Measurements from ENCODE around the gene SORCS2. TPM values are rescaled to one million over a fixed set of nuclear protein-coding genes. Genes with fewer than 3 reads are reported as not detected.
A peak's percentile ranks its signal among the peaks of the same experiment; 100 is the strongest.

SORCS2 gene
- total RNA-seq, 1 donor from 2014 or later = 1.7 TPM

DNA sequence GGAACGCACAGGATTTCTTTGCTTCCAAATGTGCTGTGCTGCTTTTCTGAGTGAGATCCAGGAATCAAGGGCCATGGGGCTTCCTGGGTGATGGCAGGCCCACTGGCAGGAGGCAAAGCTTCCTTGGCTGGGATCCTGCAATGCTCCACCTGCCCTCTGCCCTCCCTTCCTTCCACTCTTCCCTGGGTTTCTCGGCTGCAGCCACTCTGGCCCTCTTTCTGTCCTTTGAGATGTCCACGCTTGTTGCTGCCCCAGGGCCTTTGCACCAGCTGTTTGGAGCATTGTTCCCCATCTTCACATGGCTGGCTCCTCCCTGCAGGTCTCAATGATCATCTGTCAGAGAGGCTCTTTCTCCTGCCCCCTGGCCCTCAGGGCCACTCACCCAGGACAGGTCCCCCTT, 163.5 kb downstream of the SORCS2 start:
- no peak for DNase-seq (ENCODE audit: low spot score)

DNA sequence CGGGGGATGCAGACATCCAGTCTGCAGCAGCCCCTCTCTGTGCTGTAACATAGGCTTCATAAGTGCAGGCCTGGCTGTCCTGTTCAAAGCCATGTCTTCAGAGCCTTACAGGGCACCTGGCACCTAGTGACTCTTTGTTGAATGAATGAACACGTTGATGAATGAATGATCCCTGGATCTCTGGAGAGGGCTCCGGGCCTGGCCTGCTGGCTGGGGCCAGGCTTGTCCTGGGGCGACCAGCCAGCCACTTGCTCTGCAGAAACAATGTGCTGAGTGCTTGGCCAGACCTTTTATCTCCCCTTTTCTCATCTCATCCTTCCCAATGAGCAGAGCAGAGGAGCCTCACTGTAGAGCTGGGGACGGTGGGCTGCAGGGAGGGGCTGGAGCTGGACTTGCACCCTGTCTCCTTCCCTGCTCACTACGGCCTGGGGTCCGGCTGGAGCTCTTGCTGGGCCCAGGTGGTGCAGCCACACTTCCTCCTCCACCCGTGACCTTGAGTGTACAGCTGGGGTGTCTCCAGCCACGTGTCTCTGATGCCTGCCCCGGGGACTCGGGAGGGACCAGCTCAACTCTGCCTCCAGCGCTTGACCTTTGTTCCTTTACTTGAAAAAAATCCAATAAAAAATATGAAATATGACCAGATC, 164.5 kb downstream of the SORCS2 start:
- peak; percentile 32 for DNase-seq (ENCODE audit: low spot score)

DNA sequence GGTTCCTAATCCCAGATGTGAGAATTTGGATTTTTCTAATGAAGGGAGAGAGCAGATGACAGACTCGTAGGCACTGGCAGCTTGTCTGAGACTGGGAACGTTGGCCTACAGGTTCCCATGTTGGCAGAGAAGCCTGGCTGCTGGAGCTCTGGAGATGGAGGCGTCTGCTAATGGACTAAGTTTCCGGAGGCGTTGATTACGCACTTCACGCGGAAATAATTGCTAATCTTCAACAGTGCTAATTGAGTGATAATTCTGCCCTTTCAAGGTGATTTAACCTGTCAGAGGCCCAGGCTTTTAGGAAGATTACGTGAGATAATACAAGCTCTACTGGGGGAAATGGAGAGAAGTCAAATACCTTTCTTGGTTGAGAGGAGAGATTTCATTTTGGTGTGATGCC, 165.0 kb downstream of the SORCS2 start:
- no peak for DNase-seq (ENCODE audit: low spot score)

DNA sequence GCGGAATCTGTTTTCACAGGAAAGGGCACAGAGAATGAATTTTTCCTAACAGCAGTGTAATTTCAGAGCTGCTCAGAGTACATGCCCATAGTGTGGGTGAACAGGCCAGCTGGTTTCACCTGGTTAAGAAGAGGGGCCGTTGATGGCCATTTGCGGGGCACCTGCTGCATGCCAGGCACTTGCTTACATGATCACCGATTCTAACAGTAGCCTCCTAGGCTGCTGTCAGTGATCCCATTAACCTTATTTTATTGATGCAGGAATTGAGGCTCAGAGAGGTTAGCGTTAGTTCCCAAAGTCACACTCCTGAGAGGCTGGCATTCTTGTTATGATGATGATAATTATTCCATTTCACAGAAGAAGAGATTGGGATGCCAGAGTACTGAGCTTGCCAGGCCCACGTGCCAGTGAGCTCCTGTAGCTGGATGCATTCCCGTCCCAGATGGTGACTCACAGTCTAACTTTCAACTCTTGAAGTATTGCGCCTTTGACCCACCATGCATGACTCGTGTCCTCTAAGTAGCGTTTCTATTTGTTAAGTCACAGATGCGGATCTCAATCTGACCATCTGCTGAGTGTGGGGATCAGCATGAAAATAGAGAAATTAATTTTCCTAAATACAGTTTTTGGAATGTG, 165.9 kb downstream of the SORCS2 start:
- peak; percentile 75 for DNase-seq (ENCODE audit: low spot score)

DNA sequence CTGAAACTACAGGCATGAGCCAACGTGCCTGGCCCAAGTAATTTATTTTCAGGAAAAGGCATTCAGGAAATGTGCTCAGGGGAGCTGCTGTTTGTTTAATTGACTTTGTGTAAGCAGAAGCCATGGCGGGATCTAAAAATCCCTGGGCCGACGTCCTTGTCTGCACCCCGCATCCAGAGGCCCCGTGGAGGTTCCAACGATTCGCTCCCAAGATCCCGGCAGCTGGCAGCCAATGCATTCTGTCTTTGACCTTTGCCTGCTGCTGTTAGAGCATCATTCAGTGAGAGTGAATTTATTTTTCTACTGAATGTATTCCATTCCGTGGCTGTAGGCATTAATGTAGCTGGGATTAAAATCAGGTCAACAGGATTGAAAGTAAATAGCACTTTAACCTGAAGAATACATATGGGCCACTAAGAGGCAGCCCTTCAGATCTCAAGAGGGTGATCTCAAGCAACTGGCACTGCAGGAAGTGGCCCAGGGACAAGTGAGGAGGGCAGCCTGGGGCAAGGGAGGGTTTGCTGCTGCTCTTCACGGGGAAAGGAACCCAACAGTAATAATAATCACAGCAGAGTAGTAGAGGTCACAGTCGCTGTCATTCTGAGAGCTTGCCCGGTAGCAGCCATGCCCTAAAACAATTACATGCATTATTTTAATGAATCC, 167.2 kb downstream of the SORCS2 start:
- no peak for DNase-seq (ENCODE audit: low spot score)

DNA sequence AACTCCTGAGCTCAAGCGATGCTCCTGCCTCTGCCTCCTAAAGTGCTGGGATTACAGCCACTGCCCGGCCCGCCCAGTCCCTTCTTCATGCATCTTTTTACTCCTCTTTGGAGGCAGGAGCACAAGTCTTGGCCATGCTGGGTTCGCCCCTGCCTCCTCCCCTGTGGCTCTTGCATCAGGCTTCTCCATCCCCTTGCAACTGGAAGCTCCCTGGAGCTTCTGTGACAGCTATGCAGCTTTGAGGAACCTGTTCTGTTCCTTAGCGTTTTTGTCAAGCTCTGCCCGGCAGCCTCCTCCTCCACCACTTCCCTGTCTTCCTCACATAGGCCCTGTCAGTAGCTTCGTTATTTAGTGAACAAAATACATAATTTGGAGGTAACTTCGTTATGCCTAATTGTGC, 168.5 kb downstream of the SORCS2 start:
- DNase-seq (ENCODE audit: low spot score) = no peak

DNA sequence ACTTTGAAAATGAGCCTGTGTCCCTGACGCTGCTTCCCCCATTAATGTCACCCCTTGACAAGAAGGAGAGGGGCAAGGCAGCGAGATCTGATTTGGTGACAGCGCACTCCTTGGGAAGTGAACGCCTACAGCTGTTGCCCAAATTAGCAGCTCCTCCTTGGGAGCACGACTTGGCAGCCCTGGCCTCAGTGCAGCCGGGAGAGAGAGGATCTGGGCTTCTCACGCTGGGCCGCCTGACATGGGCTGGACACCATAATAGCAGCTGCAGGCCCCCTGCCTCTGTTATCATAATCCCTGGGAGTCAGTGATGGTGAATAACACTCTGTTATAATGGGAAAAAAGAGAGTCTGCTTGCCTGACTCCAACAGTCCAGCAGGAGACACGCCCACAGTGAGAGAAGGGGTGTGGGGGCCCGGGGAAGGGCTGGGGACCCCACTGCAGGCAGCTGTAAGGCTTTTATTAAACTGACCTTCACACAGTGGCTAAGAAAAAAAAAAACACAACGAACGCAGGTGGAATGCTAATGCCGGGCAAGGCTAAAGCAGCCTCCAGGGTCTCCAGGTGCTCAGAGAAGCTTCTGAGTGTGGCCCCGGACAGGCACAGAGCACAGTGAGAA, 169.1 kb downstream of the SORCS2 start:
- DNase-seq (ENCODE audit: low spot score) = no peak

DNA sequence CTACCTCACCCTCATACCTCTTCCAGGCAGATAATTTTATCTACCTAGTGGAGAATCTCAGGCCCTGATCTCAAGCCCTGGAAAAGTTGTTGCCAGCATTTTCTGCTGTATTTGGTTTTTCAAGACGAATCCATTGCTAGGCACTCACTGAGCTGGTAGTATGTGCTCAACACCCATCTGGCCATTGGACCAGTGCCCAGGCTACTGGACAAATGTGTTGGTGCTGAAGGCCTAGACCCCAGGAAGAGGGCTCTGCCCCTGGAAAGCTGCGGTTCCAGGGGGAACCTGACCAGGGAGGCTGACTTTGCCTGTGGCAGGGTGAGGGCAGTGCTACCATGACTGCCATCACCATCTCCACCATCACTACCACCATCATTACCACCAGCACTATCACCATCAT, 170.0 kb downstream of the SORCS2 start:
- DNase-seq (ENCODE audit: low spot score) = no peak

DNA sequence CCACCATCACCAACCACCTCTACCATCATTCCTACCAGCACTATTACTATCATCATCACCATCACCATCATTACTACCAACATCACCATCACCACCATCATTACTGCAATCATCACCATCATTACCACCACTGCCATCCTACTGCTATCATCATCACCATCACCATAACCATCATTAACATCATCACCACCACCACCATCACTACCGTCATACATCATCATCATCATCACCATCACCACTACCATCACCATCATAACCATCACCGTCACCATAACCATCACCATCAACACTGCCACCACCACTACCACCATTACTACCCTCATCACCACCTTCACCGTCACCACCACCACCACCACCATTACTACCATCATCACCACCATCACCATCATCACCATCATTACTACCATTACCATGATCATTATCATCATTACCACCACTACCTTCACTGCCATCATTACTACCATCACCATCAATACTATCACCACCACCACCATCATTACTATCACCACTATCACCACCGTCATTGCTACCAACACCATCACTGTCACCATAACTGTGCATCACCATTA, 170.6 kb downstream of the SORCS2 start:
- DNase-seq (ENCODE audit: low spot score) = no peak

DNA sequence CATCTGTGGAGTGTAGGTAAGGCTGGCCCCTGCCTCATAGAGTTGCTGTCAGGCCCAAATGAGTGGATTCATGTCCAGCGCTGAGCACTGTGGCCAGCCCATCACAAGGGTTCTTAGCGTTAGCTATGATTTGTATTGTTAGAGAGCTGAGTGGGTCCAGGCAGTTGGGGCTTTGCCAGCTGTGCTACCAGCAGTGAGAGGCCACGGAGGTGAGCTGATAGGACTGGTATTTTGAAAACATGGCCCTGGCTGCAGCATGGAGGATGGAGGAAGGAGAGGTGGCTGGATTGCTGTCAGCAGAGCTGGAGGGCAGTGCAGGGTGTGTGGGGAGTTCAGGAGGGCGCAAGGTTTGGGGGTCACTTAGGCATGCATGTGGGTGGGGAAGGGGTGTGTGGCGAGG, 172.6 kb downstream of the SORCS2 start:
- no peak for DNase-seq (ENCODE audit: low spot score)

DNA sequence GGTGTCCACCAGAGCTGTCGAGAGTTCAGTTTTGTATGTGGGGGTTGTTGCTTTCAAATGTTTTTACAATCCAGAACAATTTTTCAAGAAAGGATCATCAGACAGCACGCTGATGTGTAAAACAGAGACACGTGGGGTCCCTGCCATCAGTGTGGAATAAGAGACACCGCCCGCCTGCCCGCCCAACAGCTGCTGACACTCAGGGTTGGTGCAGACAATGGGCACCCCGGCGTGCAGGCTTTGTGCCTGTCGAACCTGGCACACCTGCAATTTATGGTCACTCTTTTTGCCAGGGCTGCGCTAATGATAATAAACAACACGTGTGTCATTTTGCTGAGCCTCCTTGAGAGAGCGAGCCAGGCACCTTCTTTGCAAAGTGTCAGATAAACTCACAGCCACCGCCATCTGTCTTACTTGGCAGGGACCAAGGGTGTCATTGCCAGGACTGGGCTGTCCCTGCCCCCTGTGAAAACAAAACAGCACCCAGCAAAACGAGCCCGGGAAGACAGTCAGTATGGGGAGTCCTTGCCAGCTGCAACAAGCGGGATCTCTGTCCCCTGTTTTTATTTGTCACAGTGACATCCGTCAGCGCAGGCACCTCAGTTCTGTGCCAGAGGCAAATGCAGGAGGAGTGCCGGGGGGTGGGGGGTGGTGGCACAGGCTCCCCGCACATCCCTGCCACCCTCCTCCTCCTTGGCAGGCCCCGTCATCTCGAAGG, 173.3 kb downstream of the SORCS2 start:
- no peak for DNase-seq (ENCODE audit: low spot score)

DNA sequence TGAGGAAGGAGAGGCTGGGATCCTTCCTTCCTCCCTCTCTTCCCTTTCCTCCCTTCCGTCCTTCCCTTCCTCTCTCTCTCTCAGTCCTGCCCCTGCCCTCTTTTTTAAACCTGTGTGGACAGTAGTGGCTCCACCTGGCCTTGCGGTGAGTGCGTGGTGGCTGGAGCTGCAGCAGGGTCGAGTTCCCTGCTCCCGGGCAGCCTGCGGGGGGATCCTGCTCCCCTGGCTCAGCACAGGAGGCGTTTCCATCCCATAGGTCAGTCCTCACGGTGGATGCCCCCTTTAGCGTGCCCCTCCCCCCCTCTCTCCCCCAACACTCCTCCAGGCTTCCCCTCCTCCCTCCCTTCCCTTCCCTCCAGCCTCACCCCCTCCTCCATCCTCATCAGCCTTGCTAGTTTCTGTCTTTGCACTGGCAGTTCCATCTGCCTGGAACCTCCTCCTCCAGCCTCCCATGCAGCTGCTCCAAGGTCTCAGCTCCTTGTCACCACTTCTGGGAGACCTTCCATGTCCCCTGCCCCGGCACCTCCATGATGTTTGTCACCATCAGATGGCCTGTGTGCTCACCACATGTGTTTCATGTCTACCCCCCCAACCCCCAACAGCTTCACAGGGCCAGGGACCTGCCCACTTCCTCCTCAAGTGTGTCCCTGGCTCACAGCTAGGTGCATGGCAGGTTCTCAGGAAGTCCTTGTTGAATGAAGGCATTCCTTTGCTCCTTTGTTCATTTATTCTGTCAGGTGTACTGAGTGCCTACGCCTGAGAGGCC, 174.0 kb downstream of the SORCS2 start:
- no peak for DNase-seq (ENCODE audit: low spot score)

DNA sequence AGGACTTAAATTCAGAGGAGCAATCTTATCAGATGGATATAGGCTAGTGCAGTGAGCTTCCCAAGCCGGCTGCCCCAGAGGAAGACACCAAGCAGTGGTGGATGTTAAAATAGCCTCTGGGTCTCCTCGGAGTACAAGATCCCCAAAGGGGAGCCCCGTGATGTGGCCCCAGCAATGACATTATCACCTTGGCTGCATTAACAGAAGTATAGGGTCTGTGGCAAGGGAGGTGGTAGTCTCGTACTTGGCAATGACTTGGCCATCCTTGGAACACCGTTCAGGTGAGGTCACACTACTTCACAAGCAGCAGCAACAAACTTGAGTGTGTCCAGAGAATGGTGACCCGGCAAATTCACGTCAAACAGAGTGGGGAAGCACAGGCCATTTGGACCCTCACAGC, 174.6 kb downstream of the SORCS2 start:
- no peak for DNase-seq (ENCODE audit: low spot score)

DNA sequence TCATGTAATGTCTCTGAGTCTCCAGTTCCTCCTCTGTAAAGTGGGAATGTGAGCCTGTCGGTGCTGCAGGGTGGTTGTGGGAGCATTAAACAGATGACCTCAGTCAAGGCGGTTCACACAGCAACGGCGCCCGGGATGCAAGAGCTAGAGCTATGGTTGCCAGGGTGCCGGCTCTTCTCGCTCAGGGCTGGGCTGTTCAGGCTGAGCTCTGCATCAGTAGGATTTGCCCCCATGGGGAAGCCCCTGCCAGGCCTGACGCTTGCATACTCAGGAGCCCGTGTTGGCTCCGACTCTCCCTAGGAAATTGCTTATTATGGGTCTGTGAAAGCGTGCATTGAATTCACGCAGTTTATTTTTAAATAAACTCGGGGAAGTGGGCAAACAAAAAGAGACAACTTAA, 175.1 kb downstream of the SORCS2 start:
- DNase-seq (ENCODE audit: low spot score) = no peak

DNA sequence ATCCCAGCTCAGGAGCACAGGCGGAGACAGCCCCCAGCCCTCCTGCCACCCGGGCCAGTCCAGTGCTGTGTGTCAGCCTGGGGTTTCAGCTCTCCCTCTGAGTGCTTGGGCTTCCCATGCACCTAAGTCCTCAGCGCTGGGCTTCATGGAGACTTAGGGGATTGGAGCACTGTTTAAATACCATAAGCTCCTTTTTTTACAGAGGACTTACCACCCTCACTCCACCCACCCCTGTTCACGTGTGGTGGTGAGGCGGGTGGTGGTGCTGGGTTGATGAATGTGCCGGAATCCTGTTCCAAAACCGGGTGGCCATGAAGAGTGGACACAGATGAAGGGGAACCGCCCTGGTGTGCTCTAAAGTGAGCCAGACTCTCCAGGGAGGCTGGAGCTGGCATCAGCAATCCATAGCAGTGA, 175.5 kb downstream of the SORCS2 start:
- no peak for DNase-seq (ENCODE audit: low spot score)

DNA sequence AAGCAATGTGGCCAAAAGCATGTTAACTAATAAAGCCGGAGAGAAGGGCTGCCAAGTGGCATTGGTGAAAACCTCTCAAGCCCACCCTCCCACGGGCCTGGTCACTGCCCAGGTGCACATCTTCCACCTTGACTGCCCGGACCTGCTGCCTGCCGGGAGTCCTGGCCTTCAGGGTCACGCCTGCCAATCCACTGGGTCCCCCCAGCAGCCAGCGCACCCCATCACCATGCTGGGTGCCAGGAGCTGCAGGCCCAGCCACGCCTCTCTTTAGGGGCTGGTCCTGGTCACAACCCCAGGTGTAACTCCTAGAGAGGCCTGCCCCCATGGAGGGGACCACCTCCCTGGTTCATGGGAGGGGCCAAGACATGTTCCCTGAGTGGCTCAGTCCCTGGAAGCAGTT, 176.0 kb downstream of the SORCS2 start:
- no peak for DNase-seq (ENCODE audit: low spot score)

DNA sequence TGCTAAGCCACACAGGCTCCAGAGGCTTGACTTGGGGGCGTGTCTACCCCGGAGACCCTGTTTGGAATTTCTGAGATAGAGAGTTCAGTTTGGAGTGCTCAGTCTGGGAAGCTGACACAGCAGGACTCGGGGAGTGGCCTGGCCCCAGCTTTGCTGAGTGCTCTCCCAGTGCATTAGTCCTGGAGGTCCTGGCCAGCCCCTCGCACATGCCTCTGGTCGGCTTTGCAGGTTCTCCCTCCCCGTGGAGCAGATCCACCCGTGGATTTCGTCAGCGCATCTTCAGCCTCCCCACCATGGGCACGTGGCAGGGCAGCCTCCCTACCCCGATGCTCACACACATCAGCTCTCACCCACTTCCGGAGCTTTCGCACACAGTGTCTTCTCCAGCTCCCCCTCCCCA, 177.2 kb downstream of the SORCS2 start:
- DNase-seq (ENCODE audit: low spot score) = no peak

DNA sequence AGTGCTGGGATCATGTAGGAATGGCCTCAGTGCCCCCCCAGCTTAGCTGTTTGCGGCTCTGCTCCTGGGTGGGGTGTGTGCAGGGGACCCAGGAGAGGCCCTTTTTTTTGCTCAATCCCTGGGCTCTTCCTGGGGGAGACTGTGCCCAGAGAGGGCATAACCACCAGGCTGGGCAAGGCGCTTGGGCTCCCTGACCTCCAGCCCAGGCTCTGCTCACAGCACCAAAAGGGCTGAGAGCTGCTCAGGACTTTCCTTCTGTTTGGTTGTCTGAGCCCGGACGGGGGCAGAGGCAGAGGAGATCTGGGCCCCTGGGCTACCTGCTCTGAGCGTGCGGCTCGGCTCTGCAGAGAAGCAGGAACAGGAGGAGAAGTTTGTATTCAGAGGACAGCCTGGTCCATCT, 177.7 kb downstream of the SORCS2 start:
- no peak for DNase-seq (ENCODE audit: low spot score)

DNA sequence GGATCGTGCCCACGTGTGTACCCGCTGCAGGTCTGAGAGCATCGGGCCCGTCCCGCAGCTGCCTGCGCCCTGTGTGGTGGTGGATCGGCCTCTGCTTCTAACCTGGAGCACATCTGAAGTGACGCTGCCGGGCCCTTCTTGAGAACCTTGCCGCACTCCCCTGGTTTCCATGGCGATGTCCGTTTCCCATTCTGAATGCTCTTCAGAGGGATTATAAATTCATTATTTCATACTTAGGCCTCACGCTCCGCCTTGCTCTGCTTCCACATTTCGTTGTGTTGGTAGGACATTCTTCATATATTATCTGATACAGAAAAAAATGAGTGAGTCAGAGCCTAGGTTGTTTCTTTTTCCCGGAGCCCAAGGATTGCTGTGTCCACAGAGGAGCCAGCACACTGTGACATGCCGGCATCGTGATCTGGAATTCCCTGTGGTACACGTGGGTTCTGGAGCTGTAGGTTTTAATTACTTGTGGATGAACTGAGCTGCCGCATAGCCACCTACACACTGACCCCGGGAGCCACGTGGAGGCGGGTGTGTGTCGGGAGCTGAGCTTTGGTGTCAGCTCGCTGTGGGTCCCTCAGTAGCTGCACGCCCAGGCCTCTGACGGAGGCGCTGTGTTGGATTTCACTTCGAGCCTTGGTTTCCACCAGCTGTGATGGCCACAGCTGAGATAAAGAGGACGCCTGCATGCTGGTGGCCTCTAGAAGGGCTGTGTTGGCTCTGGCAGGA, 179.0 kb downstream of the SORCS2 start:
- no peak for DNase-seq (ENCODE audit: low spot score)

DNA sequence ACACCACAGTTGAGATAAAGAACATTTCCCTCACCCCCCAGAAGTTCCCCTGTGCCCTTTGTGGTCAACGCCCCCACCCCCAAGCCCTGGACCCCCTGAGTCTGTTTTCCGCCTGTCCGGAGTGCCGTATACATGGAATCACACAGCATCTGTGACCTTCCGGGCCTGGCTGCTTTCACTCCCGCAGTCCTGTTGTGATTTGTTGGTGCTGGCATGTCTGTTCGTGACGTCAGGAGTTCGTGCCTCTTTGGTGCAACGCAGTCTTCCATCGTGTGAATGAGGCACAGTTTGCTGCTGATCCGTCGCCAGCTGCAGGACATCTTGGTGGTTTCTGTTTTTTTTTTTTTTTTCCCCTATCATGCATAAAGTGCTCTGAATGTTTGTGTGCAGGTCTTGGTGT, 180.3 kb downstream of the SORCS2 start:
- no peak for DNase-seq (ENCODE audit: low spot score)

DNA sequence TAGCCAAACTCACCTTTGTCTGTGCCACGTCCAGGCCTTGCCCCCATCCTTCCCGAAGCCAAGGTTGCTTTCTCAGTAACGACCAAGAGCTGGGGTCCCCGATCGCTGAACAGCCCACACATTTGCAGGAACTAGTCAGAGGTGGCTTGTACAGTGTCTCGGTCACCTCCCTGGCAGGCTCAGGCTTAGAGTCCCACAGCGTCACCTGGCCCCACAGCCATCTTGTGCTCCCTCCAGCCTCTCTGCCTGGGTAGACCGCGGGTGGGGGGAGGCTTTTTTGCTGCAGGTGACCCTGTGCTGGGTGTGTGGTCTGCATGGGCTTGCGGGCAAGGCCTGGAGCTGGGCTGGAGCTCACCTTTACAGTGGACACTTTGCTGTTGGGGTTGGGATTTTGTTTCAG, 182.2 kb downstream of the SORCS2 start:
- no peak for DNase-seq (ENCODE audit: low spot score)

Data from mucosa of gallbladder (tissue), 1 donor.